GM19099 (cell line): ENCODE data around the gene NTHL1.

Experiments
- POLR2A ChIP-seq: IDR thresholded peaks from 3 replicates; pipeline ENCODE4 v1.6.1; 2011; ENCODE audit warnings: low read depth; ENCODE audit not compliant: insufficient read length; ENCODE audit errors: extremely low read depth

Gene NTHL1

DNA sequence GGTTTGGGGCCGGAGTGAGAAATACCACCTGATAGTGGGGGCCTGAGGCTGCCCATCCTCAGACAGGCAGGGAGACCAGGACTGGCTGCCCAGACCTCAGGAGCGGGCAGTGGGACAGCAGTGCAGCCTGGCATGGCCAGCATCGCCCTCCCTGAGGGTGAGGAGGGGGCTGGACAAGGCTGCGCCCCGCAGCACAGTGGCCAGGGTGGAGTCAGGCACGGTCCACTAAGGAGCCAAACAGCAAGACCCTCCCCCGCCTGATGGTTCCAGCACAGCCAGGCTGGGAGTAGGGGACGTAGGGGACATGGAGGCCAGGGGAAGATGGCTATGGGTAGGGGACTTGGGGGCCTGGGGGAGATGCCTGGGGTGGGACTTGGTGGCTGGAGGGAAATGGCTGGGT lies 41.3 kb downstream of the NTHL1 start:
- TF ChIP-seq POLR2A: no peak

DNA sequence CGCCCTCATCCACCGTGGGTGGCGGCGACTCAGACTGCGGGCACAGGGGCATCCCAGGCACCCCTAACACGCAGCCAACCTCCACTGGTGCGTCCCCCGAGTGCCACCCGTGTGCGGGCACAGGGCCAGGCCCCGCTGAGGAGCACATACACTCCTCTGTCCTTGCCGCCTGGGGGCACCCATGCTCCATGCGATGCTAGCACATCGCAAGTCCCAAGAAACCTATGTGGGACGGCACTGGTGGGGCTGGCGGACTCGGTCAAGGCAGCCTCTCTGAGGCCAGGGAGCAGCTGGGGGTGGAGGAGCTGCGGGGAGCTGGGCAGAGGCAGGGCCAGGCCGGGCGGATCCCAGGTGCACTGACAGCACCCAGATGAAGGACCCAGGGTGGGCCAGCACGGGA lies 42.0 kb downstream of the NTHL1 start:
- TF ChIP-seq POLR2A: no peak

DNA sequence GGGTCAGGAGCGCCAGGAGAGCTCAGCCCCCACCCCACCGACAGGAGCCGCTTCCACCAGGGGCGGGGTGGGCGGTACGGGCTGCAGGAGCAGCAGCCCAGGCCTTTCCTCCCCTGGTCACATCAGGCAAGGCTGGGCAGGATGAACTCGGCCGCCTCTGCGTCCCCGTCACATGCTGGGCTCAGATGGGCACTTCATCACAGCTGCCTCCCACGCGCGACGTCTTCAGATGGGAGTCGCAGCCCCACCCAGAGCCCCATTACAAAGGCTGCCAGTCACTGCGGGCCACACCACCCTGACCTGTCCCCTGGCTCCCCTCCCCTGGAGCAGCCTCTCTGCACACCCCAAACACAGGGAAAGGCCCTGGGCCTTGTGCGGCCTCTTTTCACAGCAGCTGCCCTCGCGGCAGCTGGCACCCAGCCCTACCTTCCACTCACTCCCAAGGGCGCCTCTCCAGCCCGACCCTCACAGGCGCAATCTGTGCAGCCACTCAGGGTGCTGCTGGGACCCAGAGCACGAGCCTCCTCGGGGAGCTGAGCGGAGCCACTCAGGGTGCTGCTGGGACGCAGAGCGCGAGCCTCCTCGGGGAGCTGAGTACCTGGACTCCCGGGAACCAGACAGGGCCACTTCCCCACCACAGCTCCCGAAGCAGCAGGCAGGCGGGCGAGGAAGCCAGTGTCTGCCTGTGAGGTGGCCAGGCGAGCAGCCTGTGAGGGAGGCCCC lies 42.7 kb downstream of the NTHL1 start:
- TF ChIP-seq POLR2A: no peak

DNA sequence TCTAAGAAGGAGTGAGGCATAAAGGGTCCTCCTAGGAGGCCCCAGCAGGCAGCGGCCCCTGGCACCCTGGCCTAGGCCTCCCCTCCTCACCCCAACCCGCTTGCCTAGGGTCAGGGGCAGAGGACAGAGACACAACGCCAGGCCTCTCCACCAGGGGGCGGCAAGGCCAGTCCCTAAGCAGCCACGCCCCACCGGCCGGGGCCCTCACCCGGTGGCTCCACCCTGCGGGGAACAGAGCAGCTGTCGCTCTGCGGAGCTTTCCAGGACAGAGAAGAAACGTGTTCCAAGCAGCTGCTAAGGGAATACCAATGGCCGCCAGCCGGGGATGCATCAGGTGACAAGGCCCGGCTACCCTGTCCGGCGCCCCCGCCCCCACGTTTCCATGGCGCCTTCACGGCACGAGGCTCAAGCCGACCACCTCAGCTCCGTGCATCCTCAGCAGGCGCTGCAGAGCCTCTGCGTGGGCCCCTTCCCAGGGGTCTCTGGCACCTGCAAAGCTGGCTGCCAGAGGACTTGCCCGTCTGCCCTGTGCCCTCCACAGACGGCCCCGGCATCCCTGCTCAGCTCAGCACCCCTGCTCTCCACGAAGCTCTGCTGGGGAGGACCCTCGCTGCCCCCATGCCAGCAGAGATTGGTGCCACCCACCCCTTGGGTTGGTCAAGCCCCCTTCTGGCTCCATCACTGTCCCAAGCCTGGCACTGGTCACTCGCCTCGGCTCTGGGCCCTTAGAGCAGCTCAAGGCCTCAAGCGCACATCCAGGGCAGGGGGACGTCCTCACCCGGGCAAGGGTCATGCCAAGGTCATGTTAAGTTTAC lies 43.6 kb downstream of the NTHL1 start:
- no peak for TF ChIP-seq POLR2A

DNA sequence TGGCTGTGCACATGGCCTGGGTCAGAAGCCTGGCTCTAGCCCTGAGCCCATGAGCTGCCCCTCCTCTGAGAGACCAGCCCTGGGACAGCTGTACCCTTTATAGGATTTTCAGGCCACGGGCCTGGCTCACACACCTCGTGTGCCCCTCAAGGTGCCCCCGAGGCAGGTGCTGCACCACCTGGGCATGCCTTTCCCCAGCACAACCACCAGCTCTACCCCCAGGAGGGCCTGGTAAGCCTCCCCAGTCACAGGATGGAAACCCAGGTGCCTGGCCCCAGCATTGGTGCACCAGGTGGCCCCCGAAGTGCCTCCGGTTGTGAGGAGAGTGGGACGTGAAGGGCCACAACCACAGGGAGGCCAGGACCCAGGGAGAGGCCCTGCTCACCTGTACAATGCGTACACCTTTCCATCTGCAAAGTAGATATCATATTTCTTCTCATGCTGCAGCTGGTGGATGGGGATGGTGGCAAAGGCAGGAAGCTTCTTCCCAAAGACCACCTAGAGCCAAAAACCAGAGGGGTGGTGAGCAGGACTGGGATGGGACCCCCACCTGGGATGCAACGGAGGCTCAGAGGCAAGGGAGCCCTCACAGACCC lies 44.3 kb downstream of the NTHL1 start:
- TF ChIP-seq POLR2A: no peak

DNA sequence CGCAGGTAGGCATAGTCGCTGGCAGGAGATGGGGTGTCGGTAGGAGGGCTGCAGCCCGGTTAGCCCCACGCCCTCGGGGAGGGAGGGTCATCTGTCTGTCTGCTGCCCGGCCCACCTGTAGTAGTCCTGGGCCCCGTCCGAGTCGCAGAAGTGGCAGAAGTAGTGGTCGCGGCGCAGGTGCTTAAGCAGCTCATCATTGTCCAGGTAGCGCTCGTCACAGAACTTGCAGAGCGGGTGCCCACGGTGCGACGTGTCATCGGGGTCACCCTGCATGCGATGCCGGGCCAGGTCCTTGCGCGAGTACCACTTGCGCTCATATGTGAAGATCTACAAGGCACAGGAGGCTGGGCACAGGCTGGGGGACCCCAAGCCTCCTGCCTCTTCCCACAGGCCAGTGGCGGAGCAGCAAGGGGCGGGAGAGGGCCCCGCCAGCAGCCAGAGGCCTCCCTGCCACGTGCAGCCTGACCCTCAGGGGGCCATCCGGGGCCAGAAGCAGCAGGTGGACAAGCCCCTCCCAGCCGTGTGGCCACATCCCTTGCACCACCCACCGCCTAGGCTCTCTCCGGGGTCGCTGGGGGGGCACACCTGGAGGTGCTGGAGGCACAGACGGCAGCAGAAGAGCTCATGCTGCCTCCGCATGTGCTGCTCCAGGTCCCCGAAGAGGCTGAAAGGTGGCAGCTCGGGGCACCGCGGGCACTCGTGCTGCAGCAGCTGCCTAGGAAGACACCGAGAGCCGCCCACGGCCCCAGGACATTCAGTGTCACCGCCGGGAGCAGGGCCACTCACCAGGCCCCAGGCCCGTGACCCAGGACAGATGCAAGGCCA lies 45.0 kb downstream of the NTHL1 start:
- TF ChIP-seq POLR2A: no peak

DNA sequence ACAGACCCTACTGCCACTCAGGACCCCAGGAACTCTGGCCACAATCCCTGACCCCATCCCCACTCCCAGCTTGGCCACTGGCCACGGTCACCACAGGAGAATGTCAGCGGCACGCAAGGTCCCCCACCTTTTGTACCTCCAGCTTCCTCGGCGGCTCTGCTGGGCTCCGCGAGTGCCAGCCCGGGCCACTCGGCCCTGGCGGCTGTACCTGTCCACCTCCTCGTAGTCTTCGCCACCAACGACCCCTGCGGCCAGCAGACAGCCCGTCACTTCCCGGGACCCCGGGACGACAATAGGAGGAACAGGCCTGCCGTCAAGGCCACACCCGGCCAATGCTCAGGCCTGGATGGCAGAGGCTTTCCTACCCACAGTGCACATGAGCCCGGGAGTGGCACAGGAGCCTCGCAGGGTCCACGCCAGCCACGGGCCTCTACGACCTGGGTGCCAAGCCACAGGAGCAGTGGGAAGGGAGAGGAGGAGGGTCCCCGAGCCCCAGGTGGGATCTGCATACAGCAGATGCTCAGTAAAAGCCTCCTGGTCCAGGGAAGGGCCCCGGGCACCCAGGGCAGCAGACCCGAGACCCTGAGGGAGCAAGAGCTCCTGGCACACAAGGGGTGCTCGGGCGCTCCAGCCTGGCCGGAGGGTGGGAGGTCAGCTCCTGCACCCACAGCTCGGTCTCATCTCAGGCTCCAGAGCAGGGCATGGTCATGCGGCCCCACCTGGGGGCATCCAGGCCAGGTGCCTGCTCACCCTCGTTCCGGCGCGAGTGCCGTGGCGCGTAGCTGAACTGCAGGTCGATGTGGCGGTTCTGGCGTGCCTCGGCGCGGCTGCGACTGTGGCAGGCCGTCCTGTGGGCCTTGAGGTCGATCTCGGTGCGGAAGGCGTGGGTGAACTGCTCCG lies 45.9 kb downstream of the NTHL1 start:
- no peak for TF ChIP-seq POLR2A

DNA sequence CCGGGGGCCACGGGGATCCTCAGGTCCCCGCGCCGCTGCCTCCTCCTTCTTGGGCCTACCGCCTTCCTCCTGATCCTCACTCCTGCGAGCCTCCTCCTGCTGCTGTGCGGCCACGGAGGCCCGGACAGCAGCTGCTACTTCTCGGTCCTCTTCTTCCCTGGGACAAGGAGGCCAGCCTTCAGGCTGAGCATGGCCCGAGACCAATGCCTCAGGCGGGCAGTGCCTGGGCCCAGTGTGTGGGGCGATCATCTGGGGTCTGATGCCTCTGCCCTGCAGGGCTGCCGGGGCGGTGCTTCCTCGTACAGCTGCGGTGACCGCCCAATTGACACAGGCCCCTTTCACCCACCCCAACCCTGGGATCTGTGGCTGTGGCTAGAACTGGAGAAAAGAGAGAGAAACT lies 46.6 kb downstream of the NTHL1 start:
- no peak for TF ChIP-seq POLR2A

DNA sequence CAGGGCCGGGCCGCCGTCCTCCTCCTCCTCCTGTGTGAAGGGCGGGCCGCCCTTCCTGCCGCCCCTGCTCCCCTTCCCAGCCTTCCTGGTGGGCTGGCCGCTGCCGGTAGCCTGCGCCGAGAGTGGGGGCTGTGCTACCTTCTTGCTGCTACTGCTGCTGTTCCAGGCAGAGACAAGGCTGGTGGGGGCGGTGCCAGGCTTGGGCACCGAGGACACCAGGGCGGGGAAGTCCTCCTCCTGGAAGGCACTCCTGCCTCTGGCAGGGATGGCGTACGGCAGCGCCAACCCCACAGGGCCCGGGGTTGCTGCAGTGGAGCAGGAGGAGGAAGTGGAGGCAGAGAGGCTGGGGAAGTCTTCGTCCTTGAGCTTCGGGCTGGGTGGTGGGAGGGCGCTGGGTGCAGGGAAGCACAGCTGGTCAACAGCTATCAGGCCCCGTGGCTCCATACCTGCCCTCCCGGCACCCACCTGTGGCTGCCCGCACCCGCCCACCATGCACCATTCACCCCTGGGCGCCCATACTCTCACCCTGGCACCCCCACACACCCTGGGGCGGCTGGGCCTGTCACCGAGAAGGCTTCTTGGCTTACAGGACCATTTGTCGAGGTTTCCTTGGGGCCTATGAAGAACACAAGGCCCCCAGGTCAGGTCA lies 47.6 kb downstream of the NTHL1 start:
- TF ChIP-seq POLR2A: no peak

DNA sequence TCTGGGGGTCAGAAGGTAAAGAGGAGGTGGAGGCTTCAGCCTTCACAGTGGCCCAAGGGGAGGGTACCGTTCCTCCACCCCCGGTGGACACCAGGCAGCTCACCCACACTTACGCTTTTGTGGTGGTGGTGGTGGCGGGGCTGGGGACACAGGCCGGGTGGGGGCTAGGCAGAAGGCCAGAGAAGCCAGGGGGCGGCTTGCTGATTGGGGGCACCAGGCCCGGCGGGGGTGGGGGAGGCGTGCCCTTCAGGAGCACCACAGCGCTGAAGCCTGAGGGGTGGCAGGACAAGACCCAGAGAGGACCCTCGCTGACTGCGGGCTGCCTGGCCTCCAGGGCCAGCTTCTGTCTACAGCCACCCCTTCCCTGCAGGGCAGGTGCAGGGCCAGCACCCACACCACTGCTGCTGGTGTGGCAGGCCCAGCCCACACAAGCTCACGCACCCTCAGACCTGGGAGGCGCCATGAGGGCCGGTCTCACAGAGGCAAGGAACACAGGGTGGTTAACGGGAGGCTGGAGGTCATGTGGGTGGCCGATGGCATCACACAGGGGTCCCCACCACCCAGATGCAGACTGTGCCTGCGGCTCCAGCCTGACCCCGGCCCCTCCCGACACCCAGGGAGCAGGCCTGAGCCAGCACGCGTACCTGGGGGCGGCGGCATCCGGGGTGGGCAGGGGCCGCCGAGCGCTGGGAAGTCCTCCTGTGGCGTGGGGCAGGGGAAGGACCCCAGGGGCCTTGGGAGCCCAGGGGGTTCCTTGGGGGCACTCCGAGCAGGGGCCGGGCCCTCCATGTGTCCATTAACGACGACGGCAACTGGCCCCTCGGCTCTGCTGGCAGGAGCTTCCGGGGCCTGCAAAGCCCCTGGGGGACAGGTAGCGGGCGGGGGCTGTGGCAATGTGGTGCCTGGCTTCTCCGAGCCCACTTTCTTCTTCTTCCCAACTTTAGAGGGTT lies 48.5 kb downstream of the NTHL1 start:
- TF ChIP-seq POLR2A: no peak

DNA sequence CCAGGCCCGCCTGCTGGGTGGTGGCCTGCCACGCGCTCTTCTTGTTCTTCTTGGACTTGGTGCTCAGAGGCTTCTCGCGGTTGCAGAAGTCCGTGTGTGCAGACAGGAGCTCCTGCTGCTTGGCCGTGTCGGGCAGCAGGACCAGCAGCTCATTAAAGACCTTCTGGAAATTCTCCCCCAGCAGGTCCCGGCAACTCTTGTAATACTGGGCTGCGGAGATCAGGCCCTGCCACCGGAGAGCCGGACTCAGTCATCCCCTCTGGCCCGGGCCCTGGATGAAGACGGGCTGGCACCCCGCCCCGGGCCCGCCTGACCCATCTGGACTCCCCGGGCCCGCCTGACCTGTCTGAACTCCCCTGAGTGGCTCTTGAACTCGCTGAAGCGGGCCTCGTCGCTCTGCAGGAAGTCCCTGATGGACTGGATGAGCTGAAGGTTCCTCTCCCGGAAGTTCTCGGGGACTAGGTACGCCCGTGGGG lies 49.2 kb downstream of the NTHL1 start:
- no peak for TF ChIP-seq POLR2A
